Pancreas (tissue), 10 donors: ENCODE data around the gene TLE2. TPM values are rescaled to one million over a fixed set of nuclear protein-coding genes. Genes with fewer than 3 reads are reported as not detected.

Source experiments
- ATAC-seq, 4 donors: fragments of 200-7000 bp; cut with Tn5 transposase; one replicate each; pipeline versions ENCODE4 v1.8.0 to v1.9.1; 2020; ENCODE audit warnings: mild to moderate bottlenecking in 4 of 4, moderate library complexity in 4 of 4
- DNase-seq, 6 donors: peaks; one replicate each; pipeline ENCODE4 v3.0.0-alpha.2; 2020
- FAIRE-seq: peaks from 2 replicates; lab custom pipeline; 2012; peaks lifted over from hg19 to GRCh38; lab: Jason Lieb, UNC
- H3K27ac ChIP-seq, 4 donors: fragments of 200-600 bp; sonication (generic); 1 replicate in 3 of 4; 2 replicates in 1 of 4; pipeline versions ENCODE4 v1.5.0 to v1.8.0; 2020
- H3K27me3 ChIP-seq, 4 donors: fragments of 200-600 bp; one replicate each; pipeline ENCODE4 v1.8.0; 2021
- H3K36me3 ChIP-seq, 3 donors: fragments of 200-600 bp; sonication (generic) in 1 of 3; one replicate each; pipeline versions ENCODE4 v1.5.0 to v1.8.0; 2020 to 2021
- H3K4me1 ChIP-seq, 3 donors: fragments of 200-600 bp; one replicate each; pipeline ENCODE4 v1.8.0; 2021
- H3K4me3 ChIP-seq, 4 donors: fragments of 200-600 bp; sonication (generic) in 2 of 4; one replicate each; pipeline versions ENCODE4 v1.5.0 to v1.8.0; 2020 to 2021
- H3K9me3 ChIP-seq, 4 donors: fragments of 200-600 bp; one replicate each; pipeline ENCODE4 v1.8.0; 2021
- CTCF ChIP-seq, 4 donors: fragments of 200-600 bp; sonication (generic) in 3 of 4; IDR thresholded peaks; one replicate each; pipeline versions ENCODE4 v1.5.0 to v1.8.0; 2021; ENCODE audit warnings: antibody characterized with exemption in 4 of 4
- WGBS, 2 donors: extraction: QIAGEN DNeasy Blood & Tissue Kit; methylation state at CpG; one replicate each; pipeline ENCODE4 v1.1.7; 2013; 5-methylcytosine and 5-hydroxymethylcytosine counted together
- intact Hi-C, 3 donors: fragments of 100-400 bp; cut with DNase I; formaldehyde crosslinking; loops; one replicate each; pipeline versions ENCODE4 v1.11.1 to v1.14.2; 2022
- polyA plus RNA-seq, 2 donors: library from polyadenylated mRNA; stranded (reverse); fragments of 200-250 nt; gene quantifications; one replicate each; pipeline ENCODE4 v1.2.3, GENCODE V29; 2013
- total RNA-seq, 6 donors: library from RNA; stranded (reverse); fragmentation: NEBNext Ultra II Directional in 4 of 6; extraction: Animal tissue kit (Norgen Biotek cat#: 25700) in 4 of 6; gene quantifications; one replicate each; pipeline versions ENCODE4 v1.2.1 to v1.2.4, GENCODE V29; 2021 to 2023
- donor health status: healthy with polysubstance abuse.
- donor health status: DM: no; HTN: no; CAD: no; lungs with moderate emphysema.
- donor health status: DM: no; HTN: no; CAD: no.
- donor health status: control.
- donor health status: control.
- donor health status: Bipolar disorder and iron deficiency.
- donor health status: DM: yes; HTN: yes; CAD: no.
- donor health status: DM: no; HTN: no; CAD: no.
- donor health status: DM: no; HTN: no; CAD: no.
- donor health status: DM: yes; HTN: yes; CAD: no.

TLE2 gene
- total and polyA plus RNA-seq, 8 donors, result 16.4 to 81.9 (median 23.3) TPM

GRCh38 chr19:3065675-3066357, 36.7 kb upstream of the TLE2 start:
- H3K27me3 ChIP-seq, result no peaks in the 10 kb centered on the region
- peak; percentile 12 to 61 (median 44) for ATAC-seq
- intact Hi-C loops, result no loop called here
- H3K4me1 ChIP-seq, result peaks cover 5 to 20% (median 17%) of the 10 kb centered on the region in 3 donors
- no peaks in the 10 kb centered on the region for H3K9me3 ChIP-seq
- H3K36me3 ChIP-seq, result no peaks in the 10 kb centered on the region
- peak; percentile 57 to 80 (median 68) for DNase-seq
- no peak for FAIRE-seq
- WGBS, 2 donors, result 28 to 30% methylated on average over 15 of the region's 15 CpGs
- no peak overlapping the region for H3K4me3 ChIP-seq
- no peak for TF ChIP-seq CTCF (IDR thresholded peaks at IDR 0.05)
- H3K27ac ChIP-seq, result peak overlapping the region in 3 of 4 donors; percentile 59 to 79 (median 66)

- H3K4me1 ChIP-seq, result peaks cover 5 to 33% (median 17%) of the 10 kb centered on the region in 3 donors
- TF ChIP-seq CTCF (IDR thresholded peaks at IDR 0.05), result no peak
- no peak overlapping the region for H3K4me3 ChIP-seq
- peak overlapping the region in 1 of 4 donors; percentile 85 for H3K27ac ChIP-seq
- peaks cover 0 to 8% (median 0%) of the 10 kb centered on the region in 3 donors for H3K36me3 ChIP-seq
- DNase-seq (no peak), ATAC-seq (no peak), FAIRE-seq (no peak)
- H3K9me3 ChIP-seq, result no peaks in the 10 kb centered on the region
- 91% methylated on average over 7 of the region's 7 CpGs for WGBS, 2 donors
- H3K27me3 ChIP-seq, result no peaks in the 10 kb centered on the region
- intact Hi-C loops, result no loop called here
Measured at GRCh38 chr19:3064011-3064330, 34.9 kb upstream of the TLE2 start.

GRCh38 chr19:3062165-3063105, 33.4 kb upstream of the TLE2 start, which contains the start of gene TLE5:
Gene TLE5 (minus strand): TSS chr19:3062495. CDS start chr19:3062200, 295 bp downstream.
- H3K36me3 ChIP-seq, result peaks cover 0 to 11% (median 0%) of the 10 kb centered on the region in 3 donors
- peak within 1 kb of the TSS; percentile 68 to 89 (median 83) for H3K4me3 ChIP-seq
- TF ChIP-seq CTCF (IDR thresholded peaks at IDR 0.05), result no peak
- peaks cover 17 to 48% (median 31%) of the 10 kb centered on the region in 3 donors for H3K4me1 ChIP-seq
- H3K27ac ChIP-seq, result peak within 1 kb of the TSS; percentile 82 to 94 (median 88)
- WGBS, 2 donors, result 0 to 1% methylated on average over 33 to 101 of the region's 111 CpGs
- intact Hi-C loops, result no loop called here
- ATAC-seq (peak; percentile 53 to 76 (median 61)), FAIRE-seq (no peak), DNase-seq (peak; percentile 70 to 92 (median 84))
- H3K9me3 ChIP-seq, result no peaks in the 10 kb centered on the region
- H3K27me3 ChIP-seq, result no peaks in the 10 kb centered on the region

GRCh38 chr19:3061182-3062161, 32.4 kb upstream of the TLE2 start:
- H3K36me3 ChIP-seq, result peaks cover 0 to 11% (median 0%) of the 10 kb centered on the region in 3 donors
- H3K27me3 ChIP-seq, result no peaks in the 10 kb centered on the region
- intact Hi-C loops, result no loop called here
- peak; percentile 5 to 33 (median 26) for ATAC-seq
- peak overlapping the region; percentile 82 to 94 (median 88) for H3K27ac ChIP-seq
- TF ChIP-seq CTCF (IDR thresholded peaks at IDR 0.05), result no peak
- H3K4me1 ChIP-seq, result peaks cover 24 to 56% (median 38%) of the 10 kb centered on the region in 3 donors
- WGBS, 2 donors, result 1% methylated on average over 35 to 85 of the region's 88 CpGs
- peak overlapping the region; percentile 68 to 89 (median 83) for H3K4me3 ChIP-seq
- no peak for FAIRE-seq
- no peaks in the 10 kb centered on the region for H3K9me3 ChIP-seq
- DNase-seq, result peak in 5 of 6 donors; percentile 42 to 82 (median 73)
